ENCODE data around the gene CDH4. TPM values are rescaled to one million over a fixed set of nuclear protein-coding genes. Genes with fewer than 3 reads are reported as not detected.

The CDH4 gene
- total RNA-seq, 2 experiments from 2014 or later: not detected

- intact Hi-C loops (cut with micrococcal nuclease; ENCODE audit: unreplicated experiment): no loop called here
- Histone ChIP-seq H3K4me2 (ENCODE audit: low read length) (no peak overlapping the region), H3K4me1 (ENCODE audit: insufficient read depth, low read length, poor library complexity, severe bottlenecking) (no peaks in the 10 kb centered on the region), H3K27ac (ENCODE audit: low read depth, low read length, poor library complexity, severe bottlenecking) (no peak overlapping the region), H2AFZ (ENCODE audit: low read length) (no peak overlapping the region), H3K36me3 (ENCODE audit: insufficient read depth, low read length) (no peaks in the 10 kb centered on the region), H3K4me3 (ENCODE audit: low read depth, low read length, poor library complexity, severe bottlenecking) (no peak overlapping the region), H3K9me2 (ENCODE audit: insufficient read depth, low read length) (no peaks in the 10 kb centered on the region), H4K20me1 (ENCODE audit: insufficient read depth, low read length) (no peaks in the 10 kb centered on the region), H3K9me3 (ENCODE audit: low read length) (no peaks in the 10 kb centered on the region), H3K79me2 (ENCODE audit: insufficient read depth, low read depth, low read length) (no peaks in the 10 kb centered on the region)
- POLR2A ChIA-PET: no interaction called here
- no peak for DNase-seq (ENCODE audit: low spot score)
- BruUV-seq (replicated peaks): no TSS peak
- no peak for TF ChIP-seq EZH2phosphoT487 (IDR thresholded peaks at IDR 0.05; ENCODE audit: borderline replicate concordance, low read depth, low read length)
- no peak for TF ChIP-seq CTCF (conservative IDR thresholded peaks at IDR 0.05; ENCODE audit: low read length)
- CTCF ChIA-PET (ENCODE audit: unreplicated experiment): no interaction called here
These were observed 145.1 kb downstream of the CDH4 start for GRCh38 chr20:61397146-61397545.

- TF ChIP-seq CTCF (conservative IDR thresholded peaks at IDR 0.05; ENCODE audit: low read length) (no peak), EZH2phosphoT487 (IDR thresholded peaks at IDR 0.05; ENCODE audit: borderline replicate concordance, low read depth, low read length) (no peak)
These were observed 145.7 kb downstream of the CDH4 start for GRCh38 chr20:61397790-61398189.

GRCh38 chr20:61399433-61399832 is 147.4 kb downstream of the CDH4 start:
- CTCF ChIA-PET (ENCODE audit: unreplicated experiment): no interaction called here
- no peak for DNase-seq (ENCODE audit: low spot score)
- H3K9me2 ChIP-seq (ENCODE audit: insufficient read depth, low read length): no peaks in the 10 kb centered on the region

More at GRCh38 chr20:61397790-61398189, 145.7 kb downstream of the CDH4 start:
- intact Hi-C loops (cut with micrococcal nuclease; ENCODE audit: unreplicated experiment): no loop called here
- Histone ChIP-seq H3K9me2 (ENCODE audit: insufficient read depth, low read length) (no peaks in the 10 kb centered on the region), H3K4me1 (ENCODE audit: insufficient read depth, low read length, poor library complexity, severe bottlenecking) (no peaks in the 10 kb centered on the region), H3K36me3 (ENCODE audit: insufficient read depth, low read length) (no peaks in the 10 kb centered on the region), H3K4me3 (ENCODE audit: low read depth, low read length, poor library complexity, severe bottlenecking) (no peak overlapping the region), H3K27ac (ENCODE audit: low read depth, low read length, poor library complexity, severe bottlenecking) (no peak overlapping the region), H2AFZ (ENCODE audit: low read length) (no peak overlapping the region), H4K20me1 (ENCODE audit: insufficient read depth, low read length) (no peaks in the 10 kb centered on the region), H3K79me2 (ENCODE audit: insufficient read depth, low read depth, low read length) (no peaks in the 10 kb centered on the region), H3K4me2 (ENCODE audit: low read length) (no peak overlapping the region), H3K9me3 (ENCODE audit: low read length) (no peaks in the 10 kb centered on the region)
- ChIA-PET POLR2A (no interaction called here), CTCF (ENCODE audit: unreplicated experiment) (no interaction called here)
- BruUV-seq (replicated peaks): no TSS peak
- DNase-seq (ENCODE audit: low spot score): no peak

More at GRCh38 chr20:61399433-61399832, 147.4 kb downstream of the CDH4 start:
- POLR2A ChIA-PET: no interaction called here
- Histone ChIP-seq H4K20me1 (ENCODE audit: insufficient read depth, low read length) (no peaks in the 10 kb centered on the region), H3K4me3 (ENCODE audit: low read depth, low read length, poor library complexity, severe bottlenecking) (no peak overlapping the region), H3K4me1 (ENCODE audit: insufficient read depth, low read length, poor library complexity, severe bottlenecking) (no peaks in the 10 kb centered on the region), H3K9me3 (ENCODE audit: low read length) (no peaks in the 10 kb centered on the region), H3K4me2 (ENCODE audit: low read length) (no peak overlapping the region), H3K27ac (ENCODE audit: low read depth, low read length, poor library complexity, severe bottlenecking) (no peak overlapping the region), H3K36me3 (ENCODE audit: insufficient read depth, low read length) (no peaks in the 10 kb centered on the region), H3K79me2 (ENCODE audit: insufficient read depth, low read depth, low read length) (no peaks in the 10 kb centered on the region), H2AFZ (ENCODE audit: low read length) (no peak overlapping the region)
- intact Hi-C loops (cut with micrococcal nuclease; ENCODE audit: unreplicated experiment): no loop called here
- BruUV-seq (replicated peaks): no TSS peak
- TF ChIP-seq EZH2phosphoT487 (IDR thresholded peaks at IDR 0.05; ENCODE audit: borderline replicate concordance, low read depth, low read length) (no peak), CTCF (conservative IDR thresholded peaks at IDR 0.05; ENCODE audit: low read length) (no peak)

Data from OCI-LY7 (cell line).